NCI-H1436 treated with DMSO at 0.1 percent for 48 hours (cell line): Measurements from ENCODE around the gene NOL4L.
"Not testable (repeated sequence)": the region's sequence is repeated elsewhere in the genome, so short reads cannot be mapped to it uniquely, and the experiment has no call there.

ENCODE experiments used
- DNase-seq: peaks from one replicate; lab custom pipeline; 2025; lab: John Stamatoyannopoulos, UW

NOL4L gene

DNA sequence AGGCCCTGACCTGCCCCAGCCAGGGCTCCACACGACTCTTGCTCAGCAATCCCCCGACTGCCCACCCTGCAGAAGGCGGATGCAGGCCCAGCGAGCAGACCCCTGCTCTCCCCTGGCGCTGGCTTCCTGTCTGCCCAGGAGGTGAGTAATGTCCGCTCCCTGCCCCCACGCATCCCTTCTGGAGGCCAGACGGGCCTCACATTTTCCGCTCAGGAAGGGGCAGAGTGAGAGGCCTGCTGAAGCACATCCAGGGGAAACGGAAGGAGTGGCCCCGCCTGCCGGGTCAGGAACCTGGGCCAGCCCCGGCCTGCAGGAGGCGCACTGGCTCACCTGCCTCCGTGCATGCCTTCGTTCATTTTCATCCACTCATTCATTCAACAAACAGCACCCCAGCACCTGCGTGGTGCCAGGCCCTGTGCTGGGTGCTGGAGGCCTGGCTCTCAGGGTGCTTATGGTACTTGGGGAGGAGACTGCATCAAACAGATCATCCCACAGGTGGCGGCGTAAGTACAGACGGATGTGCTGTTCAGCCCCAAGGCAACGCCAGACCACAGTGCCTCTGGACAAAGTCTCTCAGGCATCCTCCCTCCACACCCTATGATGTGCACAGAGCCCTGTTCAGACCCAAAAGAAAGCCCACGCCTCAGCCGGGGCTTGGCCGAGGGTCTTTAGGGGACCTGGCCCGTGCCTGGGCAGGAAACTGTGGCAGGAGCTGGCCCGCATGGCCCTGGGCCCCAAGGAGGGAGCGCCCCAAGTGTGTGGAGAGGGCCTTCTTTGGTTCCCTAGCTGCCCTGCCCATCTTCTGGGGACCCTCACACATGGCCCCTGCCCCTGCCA is 114.9 kb downstream of the NOL4L start:
- no peak for DNase-seq

DNA sequence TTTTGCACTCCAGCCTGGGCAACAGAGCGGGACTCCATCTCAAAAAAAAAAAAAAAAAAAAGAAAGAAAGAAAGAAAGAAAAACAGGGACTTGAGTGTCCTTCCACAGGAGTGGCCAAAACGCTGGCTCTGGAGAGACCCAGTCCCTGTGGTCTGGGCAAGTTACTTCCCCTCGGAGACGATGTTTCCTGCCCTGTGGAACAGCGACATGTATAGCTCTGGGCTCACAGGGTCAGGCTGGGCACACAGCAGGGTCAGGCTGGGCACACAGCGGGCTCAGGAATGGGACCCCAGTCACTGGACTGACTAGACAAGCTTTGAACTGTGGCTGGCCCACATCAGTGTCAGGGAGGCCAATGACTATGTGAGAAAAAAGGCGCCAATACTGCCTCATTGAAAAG is 116.3 kb downstream of the NOL4L start:
- no peak for DNase-seq

DNA sequence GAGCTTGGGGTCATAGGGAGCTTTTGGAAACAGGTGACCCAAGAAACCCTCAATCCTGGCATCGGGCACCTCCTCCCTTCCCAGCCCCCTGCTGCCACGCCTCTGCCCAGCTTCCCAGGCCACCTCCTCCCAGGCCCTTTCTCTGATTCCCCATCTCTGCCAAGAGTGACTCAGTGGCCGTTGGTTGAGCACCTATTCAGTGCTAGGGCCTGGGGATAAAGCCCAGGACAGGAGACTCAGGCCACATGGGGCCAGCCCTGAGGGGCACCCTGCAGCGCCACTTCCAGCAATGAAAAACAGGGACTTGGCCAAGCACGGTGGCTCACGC is 116.9 kb downstream of the NOL4L start:
- no peak for DNase-seq

DNA sequence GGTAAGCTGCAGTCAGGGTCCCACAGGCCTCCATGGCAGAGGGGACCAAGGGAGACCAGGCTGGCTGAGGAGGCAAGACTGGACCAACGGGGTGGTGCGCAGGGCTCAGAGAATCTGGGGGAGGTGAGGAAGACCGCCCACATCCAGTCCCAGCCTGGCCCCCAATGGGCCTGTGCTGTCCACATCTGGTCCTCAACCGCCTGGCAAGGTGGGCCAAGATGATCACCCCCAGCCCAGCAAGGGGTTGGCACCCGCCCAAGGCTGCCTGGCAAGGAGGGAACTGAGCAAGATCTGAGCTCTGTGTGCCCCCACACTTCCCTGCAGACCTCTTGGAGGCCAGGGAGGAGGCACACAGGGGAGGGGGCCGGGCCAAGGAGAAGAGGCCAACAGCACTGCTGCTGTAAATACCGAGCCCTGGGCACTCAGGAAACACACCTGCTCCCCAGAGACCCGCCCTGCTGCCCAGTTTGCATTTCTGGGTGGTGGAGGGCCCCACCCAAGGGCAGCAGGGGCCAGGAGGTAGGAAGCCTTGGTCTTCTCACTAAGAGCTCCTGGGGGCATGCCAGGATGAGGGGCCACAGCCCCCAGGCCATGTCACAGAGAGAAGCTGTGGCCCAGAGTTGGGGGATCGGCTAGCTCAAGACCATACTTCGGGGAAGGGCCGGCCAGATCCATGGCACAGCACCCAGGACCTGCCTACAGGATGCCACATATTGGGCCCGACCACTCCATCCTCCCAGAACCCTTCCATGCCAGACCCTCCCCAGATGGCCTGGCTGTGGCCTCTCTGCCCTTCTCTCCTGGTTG is 117.4 kb downstream of the NOL4L start:
- DNase-seq, result no peak

DNA sequence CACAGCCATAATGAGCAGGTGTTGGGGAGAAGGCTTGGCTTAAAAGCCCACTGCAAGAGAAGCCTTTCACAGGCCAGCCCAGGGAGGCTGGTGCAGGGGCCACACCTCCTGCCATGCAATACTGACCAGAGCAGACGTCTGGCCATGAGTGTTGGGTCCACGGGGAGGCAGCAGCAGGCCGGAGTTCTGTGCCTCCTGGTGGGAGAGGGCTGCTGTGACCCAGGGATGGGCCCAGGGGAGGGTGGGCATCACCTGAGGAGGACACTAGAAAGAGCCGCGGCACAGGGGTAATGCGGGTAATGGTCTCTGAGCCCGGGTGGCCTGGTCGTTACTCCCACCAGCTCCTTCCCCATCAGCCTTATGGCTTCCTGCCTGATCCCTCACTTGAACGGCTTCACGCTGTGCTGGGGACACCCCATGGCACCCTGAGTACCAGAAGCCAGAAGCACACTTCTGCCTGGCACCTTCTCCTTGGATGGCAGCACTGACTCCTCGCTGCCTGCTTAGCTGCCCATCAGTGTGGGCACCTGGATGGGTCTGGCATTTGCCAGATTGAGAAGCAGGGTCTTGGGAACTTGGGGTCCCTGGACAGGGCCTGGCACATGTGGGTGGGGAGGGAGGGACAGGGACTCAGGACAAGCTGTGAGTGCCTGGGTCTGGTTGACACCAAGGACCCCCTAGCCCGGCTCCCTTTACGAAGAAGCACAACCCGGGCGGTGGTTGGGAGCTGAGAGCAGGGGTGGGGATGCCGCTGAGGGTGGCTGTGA is 118.2 kb downstream of the NOL4L start:
- DNase-seq, result no peak

DNA sequence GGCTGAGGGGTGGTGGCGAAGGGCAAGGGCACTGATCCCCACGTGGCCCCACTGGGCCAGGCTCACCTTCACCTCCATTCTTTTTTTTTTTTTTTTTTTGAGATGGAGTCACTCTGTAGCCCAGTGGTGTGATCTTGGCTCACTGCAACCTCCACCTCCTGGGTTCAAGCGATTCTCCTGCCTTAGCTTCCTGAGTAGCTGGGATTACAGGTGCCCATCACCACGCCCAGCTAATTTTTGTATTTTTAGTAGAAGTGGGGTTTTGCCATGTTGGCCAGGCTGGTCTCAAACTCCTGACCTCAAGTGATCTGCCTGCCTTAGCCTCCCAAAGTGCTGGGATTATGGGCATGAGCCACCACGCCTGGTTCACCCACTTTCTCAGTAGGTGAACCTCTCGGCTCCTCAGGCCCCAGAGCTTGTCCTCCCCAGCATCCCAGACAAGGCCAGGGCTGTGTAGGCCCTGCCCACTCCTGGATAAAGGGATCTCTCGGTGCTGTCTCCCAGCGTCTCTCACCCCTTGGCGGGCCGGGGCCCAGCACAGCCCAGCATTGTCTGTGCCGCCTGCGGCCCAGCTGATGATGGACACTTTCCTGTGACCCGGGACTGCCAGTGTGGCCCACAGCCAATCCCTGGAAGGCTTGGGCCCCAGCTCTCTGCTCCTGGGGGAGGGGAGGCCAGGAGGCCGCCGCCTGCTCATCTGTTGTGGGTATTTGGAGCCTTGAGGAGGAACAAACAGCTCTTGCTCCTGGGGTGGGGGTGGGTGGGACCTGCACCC is 119.0 kb downstream of the NOL4L start:
- not testable (repeated sequence) for DNase-seq

DNA sequence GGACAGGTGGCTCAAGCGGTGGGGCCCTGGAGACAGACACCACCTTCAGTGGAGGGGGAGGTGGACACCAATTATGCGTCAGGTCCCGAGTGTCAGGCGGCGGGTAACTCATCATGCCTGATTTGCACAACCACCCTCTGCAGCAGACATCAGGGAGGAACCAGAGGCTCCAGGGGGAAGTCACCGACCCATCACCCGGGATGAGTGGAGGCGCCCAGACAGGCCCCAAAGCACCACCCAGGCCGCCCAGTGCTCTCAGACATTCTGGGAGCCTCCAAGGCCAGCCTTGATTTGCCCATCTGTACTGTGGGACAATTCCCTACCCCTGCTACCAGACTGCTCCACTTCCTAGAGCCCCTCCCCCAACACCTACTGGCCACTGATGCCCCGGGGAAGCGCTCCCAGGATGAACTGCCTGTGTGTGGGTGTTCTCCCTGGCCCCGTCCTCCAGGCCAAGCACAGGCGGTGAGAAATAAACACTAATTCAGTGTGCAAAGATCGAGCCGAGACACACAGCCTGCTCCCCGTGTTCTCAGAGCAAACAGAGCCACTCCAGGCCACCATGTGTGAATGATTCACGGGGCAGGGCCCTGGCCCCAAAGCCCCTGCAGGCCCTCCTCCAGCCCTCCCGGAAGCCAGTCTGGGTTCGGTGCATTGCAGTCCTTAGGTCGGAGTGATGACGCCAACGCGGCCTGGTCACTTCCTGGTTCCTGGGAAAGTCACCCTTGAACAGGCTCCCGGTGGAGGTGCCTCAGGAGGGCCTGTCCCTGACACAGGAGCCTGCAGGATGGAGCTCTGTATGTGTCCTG is 119.8 kb downstream of the NOL4L start:
- no peak for DNase-seq

DNA sequence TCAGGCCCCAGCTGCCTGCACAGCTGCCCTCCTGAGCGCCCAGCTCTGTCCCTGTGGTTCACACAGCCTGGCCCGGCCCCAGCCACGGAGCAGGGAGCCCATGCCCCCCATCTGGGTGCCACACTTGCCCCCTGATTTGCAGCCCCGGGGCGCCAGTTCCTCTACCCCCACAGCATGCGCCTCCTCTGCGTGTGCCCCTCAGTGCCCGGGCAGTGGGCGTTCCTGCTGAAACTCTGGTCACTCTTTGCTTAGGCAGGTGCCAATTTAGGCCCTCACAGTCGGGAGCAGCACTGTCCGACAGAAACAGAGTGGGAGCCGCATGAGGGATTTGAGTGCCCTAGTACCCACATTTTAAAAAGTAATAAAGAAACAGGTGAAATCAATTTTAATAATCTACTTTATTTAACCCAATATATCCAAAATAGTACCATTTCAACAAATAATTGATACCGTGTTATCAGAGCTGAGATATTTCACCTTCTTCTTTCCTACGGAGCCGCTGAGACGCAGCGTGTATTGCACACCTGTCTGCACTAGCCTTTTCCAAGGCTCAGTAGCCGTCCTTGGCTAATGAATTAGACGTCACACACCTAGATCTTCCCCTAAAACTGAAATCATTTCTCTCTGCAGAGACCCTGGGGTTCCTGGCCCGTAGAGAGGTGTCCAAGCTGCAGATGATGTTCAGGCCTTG is 120.6 kb downstream of the NOL4L start:
- DNase-seq, result no peak

DNA sequence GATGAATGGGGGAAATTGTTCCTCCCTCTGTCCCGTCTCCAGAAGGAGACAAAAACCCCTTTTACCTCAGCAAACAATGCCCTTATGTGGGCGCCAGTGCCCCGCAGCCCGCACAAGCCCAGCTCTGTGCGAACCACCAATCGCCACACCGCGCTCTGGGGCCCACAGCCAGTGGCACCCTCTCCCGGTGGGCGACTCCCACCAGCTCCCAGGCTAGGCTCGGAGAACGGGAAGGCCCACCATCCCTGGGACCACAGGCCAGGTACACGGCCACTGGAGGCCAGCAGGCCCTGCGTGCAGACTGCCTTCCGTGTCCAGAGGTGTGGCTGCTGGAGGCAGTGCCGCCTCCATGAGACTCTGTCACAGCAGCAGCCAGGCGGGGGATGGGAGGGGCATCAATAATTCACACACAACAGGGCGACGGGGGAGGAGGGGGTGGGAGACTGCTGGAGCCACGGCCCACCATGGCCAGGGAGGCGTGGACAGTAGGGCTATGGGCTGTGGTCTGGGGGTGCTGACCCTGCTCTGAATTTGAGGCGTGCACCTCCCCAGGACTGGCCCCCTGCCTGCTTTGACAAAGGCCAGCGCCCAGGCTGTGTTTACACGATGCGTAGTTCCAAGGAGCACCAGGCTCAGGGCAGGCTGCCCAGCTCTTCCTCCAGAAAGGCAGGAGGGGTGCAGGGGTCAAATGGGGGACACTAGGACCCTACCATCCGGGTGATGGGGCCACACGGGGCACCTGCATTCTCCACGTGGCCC is 121.3 kb downstream of the NOL4L start:
- no peak for DNase-seq

DNA sequence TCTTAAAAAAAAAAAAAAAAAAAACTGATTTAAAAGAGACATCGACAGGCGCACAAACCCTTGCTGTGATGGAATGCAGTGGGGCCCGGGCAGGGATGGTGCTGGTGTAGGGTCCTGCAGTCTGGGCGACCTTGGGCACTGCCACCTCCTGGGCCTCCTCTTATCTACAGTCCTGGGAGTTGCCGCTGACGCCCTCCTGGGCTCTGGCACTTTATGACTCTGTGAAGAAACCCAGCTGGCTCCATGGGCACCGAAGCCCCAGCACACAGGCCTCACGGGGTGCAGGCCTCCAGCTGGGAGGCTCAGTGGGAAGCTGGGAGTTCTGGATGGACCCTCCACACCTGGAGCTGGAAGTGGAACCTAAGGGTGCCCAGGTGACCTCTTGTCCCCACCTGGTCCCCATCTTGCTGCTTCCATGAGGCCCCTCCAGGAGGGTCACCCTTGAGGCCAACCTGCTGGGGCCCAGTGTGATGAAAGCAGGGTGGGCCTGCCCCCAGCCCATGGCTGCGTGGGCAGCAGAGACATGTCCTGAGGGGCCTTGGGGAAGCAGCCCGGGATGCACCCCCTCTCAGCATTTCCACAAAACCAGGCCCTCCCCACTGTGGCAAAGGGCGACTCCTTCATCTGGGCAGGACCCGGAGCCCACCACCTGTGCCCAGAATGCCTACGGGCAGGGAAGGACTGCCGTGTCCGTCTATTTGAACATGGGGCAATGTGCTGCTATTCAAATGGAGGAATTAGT is 122.1 kb downstream of the NOL4L start:
- DNase-seq, result no peak

DNA sequence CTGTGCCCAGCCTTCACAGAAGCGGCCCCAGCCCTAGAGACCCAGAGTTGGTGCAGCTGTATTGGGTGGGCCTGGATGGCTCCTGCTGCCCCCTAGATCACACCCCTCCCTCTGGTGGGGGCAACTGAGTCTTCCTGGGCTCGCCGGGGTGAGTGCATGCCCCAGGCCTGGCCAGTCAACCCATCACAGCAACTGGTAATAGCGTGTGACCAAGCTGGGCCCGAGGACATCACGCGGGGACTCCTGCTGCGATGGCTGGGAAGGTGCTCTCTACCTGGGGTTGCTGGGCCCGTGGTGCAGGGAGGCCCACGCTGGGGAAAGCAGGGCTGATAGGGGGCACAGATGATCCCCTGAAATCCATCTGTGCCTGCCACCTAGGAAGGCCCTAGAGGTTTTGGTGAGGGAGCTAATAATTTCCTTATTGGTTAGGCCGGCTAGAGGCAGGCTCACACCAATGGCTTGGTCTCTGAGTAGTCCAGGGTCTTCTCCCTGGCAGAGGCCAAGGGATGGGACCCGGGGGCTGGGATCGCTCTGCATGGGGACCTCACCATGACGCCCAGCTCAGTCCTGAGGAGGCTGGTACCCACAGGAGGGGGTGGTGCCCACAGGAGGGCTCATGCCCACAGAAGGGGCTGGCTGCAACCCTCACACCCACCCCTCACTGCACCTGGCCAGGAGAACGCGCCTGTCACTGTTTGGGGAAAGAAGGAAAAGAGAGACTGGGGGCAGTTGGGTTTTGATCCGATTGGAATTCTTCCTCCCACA is 123.1 kb downstream of the NOL4L start:
- DNase-seq, result no peak

DNA sequence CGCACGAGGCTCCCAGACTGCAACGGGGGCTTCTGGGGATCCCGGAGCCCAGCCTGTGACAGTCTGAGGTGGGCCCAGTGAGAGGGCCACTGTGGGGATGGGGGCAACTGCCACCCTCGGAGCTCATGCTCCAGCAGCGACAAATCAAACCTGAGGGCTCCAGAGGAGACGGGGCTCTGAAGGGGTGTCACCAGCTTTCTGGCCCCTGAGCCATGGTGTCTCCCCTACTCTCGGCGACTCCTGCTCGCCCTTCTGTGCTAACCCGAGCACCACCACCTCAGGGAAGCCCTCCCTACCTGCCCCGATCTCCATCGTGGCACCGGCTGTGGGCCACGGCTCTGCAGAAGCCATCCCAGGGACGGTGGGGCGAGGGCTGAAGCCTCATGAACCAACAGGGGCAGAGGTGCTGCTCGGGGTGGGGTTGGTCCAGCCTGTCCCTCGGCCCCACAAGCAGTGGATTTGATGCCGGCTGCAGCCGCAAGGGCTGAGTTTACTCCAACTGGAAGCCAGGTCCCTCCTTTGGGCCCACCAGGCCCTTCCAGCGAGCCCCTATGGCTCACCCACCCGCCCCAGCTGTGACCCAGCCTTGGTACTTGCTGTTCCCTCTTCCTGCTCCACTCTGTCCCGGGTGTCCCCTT is 124.3 kb downstream of the NOL4L start:
- no peak for DNase-seq

DNA sequence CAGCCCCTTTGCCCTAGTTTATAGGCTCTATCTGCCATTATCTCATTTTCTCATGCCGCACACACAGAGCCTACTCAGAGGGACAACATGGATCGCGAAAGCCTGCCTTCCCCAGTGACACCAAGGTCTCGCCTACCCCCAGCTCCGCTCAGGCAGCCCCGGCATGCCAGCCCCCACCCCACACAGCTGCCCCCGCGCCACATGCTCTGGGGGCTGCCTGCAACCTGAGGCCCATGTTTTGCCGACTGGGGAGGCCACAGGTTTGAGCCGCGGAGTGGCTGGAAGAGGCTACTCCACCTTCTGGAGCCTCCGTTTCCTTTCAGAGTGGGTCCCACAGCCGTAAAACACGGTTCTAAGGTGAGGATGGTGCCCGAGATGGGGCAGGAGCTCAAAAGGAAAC is 124.9 kb downstream of the NOL4L start:
- no peak for DNase-seq

DNA sequence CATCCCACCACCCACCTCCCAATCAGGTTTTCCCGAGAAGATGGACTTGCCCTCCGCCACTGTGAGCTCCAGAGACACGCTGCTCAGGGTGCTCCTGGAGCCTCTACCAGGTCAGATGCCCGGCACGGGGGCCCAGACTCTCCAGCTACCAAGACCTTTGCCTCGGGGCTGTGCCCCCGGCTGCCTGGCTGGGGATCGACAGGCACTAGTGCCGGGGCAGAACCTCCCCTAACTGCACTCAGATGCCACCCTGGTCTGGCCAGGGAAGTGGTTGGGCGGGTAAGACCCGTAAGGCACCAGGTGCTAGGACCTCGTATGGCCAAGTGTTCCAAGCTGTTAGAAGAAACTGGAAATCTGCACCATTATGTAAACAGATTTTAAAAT is 126.3 kb downstream of the NOL4L start:
- DNase-seq, result no peak

DNA sequence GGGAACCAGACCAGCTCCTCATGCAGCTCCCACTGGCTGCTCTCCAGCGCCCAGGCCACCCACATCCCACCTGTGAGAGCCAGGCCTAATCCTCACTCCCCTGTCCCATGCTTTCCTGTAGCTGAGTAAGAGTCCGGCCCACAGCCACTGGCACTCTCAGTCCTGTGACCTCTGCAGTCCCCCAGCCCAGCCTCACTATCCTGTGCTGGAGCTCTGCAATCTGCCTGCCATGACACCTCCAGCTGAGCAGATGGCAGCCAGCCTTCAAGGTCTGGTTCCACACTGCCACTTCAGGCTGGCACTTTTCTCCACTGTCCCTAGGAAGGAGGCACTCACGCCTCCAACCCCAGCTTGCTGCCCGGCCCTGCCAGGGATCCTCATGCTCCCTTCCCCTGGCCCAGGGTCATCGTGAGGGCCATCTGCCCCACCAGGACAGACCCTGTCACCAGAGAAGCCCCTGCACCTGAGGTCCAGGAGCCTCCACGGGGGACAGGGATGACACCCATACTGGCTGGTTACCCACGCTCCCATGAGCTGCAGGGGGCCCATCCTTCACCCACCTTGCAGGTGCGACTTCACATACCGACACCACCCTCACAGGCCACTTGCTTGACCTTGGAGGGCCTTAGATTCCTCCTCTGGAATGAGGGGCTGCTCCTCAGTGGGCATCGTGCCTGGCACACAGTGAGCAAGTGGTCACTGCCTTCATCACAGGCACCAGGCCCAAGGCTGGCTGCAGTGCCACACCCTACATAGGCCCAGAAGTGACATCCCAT is 126.9 kb downstream of the NOL4L start:
- DNase-seq, result no peak

DNA sequence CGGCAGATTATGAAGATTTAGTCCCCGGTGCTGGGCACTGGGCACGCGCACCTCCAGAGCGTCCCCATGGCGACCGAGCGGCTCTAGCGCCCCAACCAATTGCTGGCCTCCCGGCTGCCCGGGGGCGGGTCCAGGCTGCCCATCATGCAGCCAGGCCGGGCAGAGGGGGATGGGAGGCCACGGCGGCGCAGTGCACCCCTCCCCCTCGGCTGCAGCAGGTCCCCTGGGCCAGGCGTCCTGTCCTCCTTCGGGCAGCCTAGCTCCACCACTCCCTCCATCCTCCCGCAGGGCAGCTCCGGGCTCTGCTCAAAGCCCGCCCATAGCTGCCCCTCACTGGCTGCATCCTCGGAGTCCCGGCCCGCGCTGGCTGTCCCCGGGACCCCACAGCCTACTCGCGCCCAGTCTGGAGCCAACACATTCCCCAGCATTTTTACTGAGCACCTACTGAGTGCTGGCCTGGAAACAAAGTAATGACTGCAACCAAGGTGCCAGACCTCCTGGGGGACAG is 127.6 kb downstream of the NOL4L start:
- DNase-seq, result no peak
